HepG2 (cell line): ENCODE measurements around the gene PARP3. TPM values are rescaled to one million over a fixed set of nuclear protein-coding genes. Genes with fewer than 3 reads are reported as not detected.

Experiments
- ARNT2 ChIP-seq: sonication (generic); formaldehyde crosslinking; IDR thresholded peaks from 2 replicates; pipeline ENCODE4 v1.8.0; 2022; ENCODE audit warnings: mild to moderate bottlenecking, low read depth, missing genetic modification reagents, moderate library complexity
- ATF7 ChIP-seq, 2 experiments: fragments of 450-650 bp in 1 of 2; sonication (generic) in 1 of 2; formaldehyde crosslinking in 1 of 2; IDR thresholded peaks; 2 replicates each; pipeline versions ENCODE4 v1.4.0 to v1.6.1; 2016 to 2020; ENCODE audit warnings: antibody characterized with exemption in 1 of 2, mild to moderate bottlenecking in 1 of 2, missing genetic modification reagents in 1 of 2
- ETV6 ChIP-seq: sonication (generic); formaldehyde crosslinking; conservative IDR thresholded peaks from 2 replicates; pipeline ENCODE4 v1.4.0; 2020; ENCODE audit warnings: missing genetic modification reagents
- FLYWCH1 ChIP-seq: sonication (generic); formaldehyde crosslinking; IDR thresholded peaks from 2 replicates; pipeline ENCODE4 v1.8.1; 2023; ENCODE audit warnings: mild to moderate bottlenecking, missing genetic modification reagents
- IKZF4 ChIP-seq: sonication (generic); formaldehyde crosslinking; IDR thresholded peaks from 2 replicates; pipeline ENCODE4 v1.5.1; 2020; ENCODE audit warnings: borderline replicate concordance, mild to moderate bottlenecking, low read depth, missing genetic modification reagents; ENCODE audit errors: not compliant biosample characterization
- NKX3-1 ChIP-seq: sonication (generic); formaldehyde crosslinking; IDR thresholded peaks from 2 replicates; pipeline ENCODE4 v1.5.0; 2020; ENCODE audit warnings: missing genetic modification reagents
- NR2F1 ChIP-seq, 2 experiments: fragments of 450-650 bp in 1 of 2; formaldehyde crosslinking in 1 of 2; IDR thresholded peaks; 2 replicates each; pipeline versions ENCODE4 v1.5.0 to v1.6.1; 2016 to 2020; ENCODE audit warnings: mild to moderate bottlenecking in 1 of 2, missing compliant biosample characterization in 1 of 2, missing genetic modification reagents in 1 of 2, moderate library complexity in 1 of 2
- POLR2G ChIP-seq: fragments of 200-400 bp; formaldehyde crosslinking; IDR thresholded peaks from 2 replicates; pipeline ENCODE4 v1.6.1; 2018; ENCODE audit warnings: mild to moderate bottlenecking, low read depth, low read length, moderate library complexity
- SAFB2 ChIP-seq: sonication (generic); formaldehyde crosslinking; IDR thresholded peaks from 2 replicates; pipeline ENCODE4 v1.5.1; 2020; ENCODE audit warnings: missing genetic modification reagents, low read depth, mild to moderate bottlenecking, borderline replicate concordance
- SALL2 ChIP-seq: sonication (generic); formaldehyde crosslinking; IDR thresholded peaks from 2 replicates; pipeline ENCODE4 v1.8.1; 2023; ENCODE audit warnings: mild to moderate bottlenecking, missing genetic modification reagents, inconsistent platforms
- SPEN ChIP-seq: sonication (generic); formaldehyde crosslinking; IDR thresholded peaks from 2 replicates; pipeline ENCODE4 v1.5.1; 2020; ENCODE audit warnings: low read depth, mild to moderate bottlenecking, missing genetic modification reagents
- TARDBP ChIP-seq: sonication (generic); formaldehyde crosslinking; IDR thresholded peaks from 2 replicates; pipeline ENCODE4 v1.8.0; 2022; ENCODE audit warnings: mild to moderate bottlenecking, missing genetic modification reagents
- ZIK1 ChIP-seq: sonication (generic); formaldehyde crosslinking; IDR thresholded peaks from 2 replicates; pipeline ENCODE4 v1.5.0; 2020; ENCODE audit warnings: mild to moderate bottlenecking, low read depth, missing genetic modification reagents, borderline replicate concordance
- ZNF225 ChIP-seq: sonication (generic); formaldehyde crosslinking; IDR thresholded peaks from 2 replicates; pipeline ENCODE4 v1.4.0; 2020; ENCODE audit warnings: mild to moderate bottlenecking, missing genetic modification reagents
- ZNF34 ChIP-seq: sonication (generic); formaldehyde crosslinking; IDR thresholded peaks from 2 replicates; pipeline ENCODE4 v1.4.0; 2020; ENCODE audit warnings: mild to moderate bottlenecking, missing genetic modification reagents, borderline replicate concordance
- ZNF430 ChIP-seq: sonication (generic); formaldehyde crosslinking; IDR thresholded peaks from 2 replicates; pipeline ENCODE4 v1.9.0; 2021; ENCODE audit warnings: mild to moderate bottlenecking, missing genetic modification reagents
- ZNF446 ChIP-seq: sonication (generic); formaldehyde crosslinking; IDR thresholded peaks from 2 replicates; pipeline ENCODE4 v1.5.0; 2020; ENCODE audit warnings: mild to moderate bottlenecking, missing genetic modification reagents
- ZNF605 ChIP-seq: sonication (generic); formaldehyde crosslinking; IDR thresholded peaks from 2 replicates; pipeline ENCODE4 v1.8.0; 2022; ENCODE audit warnings: mild to moderate bottlenecking, missing genetic modification reagents
- polyA plus RNA-seq, 8 experiments: library from polyadenylated mRNA; depleted of rRNA in 3 of 8; stranded (reverse) in 7 of 8; unstranded in 1 of 8; fragments of >200 nt; fragmentation: Illumina TruSeq in 4 of 8; extraction: Trizol in 4 of 8; gene quantifications; 2 replicates each; pipeline versions ENCODE4 v1.2.1 to v1.2.3, GENCODE V29; 2011 to 2016; ENCODE audit warnings: low read depth in 4 of 8, missing spikeins in 1 of 8, mixed read lengths in 1 of 8; ENCODE audit not compliant: insufficient read depth in 1 of 8
- total RNA-seq, 5 experiments: library from RNA; depleted of rRNA; stranded (reverse); fragments of >200 nt; fragmentation: Illumina TruSeq; extraction: Trizol; gene quantifications; 2 replicates each; pipeline ENCODE4 v1.2.3, GENCODE V29; 2016; ENCODE audit warnings: low read depth in 1 of 5
- TF ChIP-seq, protein P1 (sequence below): sonication (generic); formaldehyde crosslinking; IDR thresholded peaks from 2 replicates; pipeline ENCODE4 v1.5.0; 2020; ENCODE audit warnings: mild to moderate bottlenecking, missing genetic modification reagents, borderline replicate concordance
- TF ChIP-seq, protein P2 (sequence below): sonication (generic); formaldehyde crosslinking; IDR thresholded peaks from 2 replicates; pipeline ENCODE4 v1.4.0; 2020; ENCODE audit warnings: missing genetic modification reagents, borderline replicate concordance
- TF ChIP-seq, protein P3 (sequence below): IDR thresholded peaks from 2 replicates; pipeline ENCODE4 v1.6.1; 2012; ENCODE audit warnings: low read depth, low read length, improper control_type of control experiment

PARP3 gene
- total and polyA plus RNA-seq, 2 of the 13 experiments (the other 11 are each of a cell fraction or from before 2014, with no cell fraction given), result 11.2 to 21.5 TPM

DNA sequence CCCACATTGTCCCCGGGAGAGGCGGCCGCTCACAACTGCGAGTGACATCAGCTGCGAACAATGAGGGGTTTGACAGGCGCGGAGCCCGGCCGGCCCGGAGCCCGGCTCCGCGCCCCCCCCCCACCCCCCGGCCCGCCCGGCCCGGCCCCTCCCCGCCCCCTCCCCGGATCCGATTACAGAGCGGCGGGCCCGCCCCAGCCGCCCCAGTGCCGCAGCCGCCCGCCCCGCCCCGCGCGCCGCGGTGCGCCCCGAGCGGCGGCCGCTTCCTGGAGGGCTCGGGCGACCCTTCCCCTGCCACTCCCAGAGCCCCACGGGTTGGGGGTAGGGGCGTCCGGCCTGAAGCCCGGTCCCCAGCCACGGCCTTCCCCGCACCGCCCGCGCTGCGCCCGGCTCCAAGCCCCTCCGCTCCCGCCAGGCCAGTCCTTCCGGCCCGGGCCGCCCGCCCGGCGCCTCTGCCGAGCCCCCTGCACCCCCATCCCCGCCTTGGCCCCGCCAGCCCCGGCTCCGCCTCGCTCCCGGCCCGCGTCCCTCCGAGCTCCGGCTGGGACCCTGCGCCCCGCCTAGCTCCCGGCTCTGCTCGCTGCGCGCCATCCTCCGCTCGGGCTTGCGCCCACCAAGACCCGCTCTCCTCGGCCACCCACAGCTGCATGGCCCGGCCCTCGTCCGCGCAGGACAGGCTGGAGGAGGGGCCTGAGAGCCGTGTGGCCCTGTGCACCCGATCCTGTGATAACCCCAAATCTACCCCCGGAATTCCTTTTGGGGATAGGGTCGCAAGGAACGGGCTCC, 25.4 kb downstream of the PARP3 start, which contains the start of gene PCBP4 (continued):
- TF ChIP-seq ZIK1 (CRISPR knock-in tag) (0 out of 2 replicates have a peak, but pooled peaks have one; percentile 5), ZNF430 (CRISPR knock-in tag) (peak; percentile 45; the same call in 1 of the 2 replicates), NR2F1 (CRISPR knock-in tag; IDR thresholded peaks at IDR 0.05) (no peak), ZNF34 (CRISPR knock-in tag) (peak; percentile 37; the same call in 1 of the 2 replicates), SPEN (CRISPR knock-in tag) (peak; percentile 18; the same call in 1 of the 2 replicates), SAFB2 (CRISPR knock-in tag) (0 out of 2 replicates have a peak, but pooled peaks have one; percentile 30), POLR2G (peak; percentile 80), ETV6 (peak; percentile 33; the same call in 1 of the 2 replicates), ARNT2 (CRISPR knock-in tag) (peak; percentile 43; the same call in 1 of the 2 replicates), IKZF4 (CRISPR knock-in tag) (peak; percentile 64), FLYWCH1 (CRISPR knock-in tag) (no peak), ATF7 (IDR thresholded peaks at IDR 0.05) (no peak), ATF7 (CRISPR knock-in tag; IDR thresholded peaks at IDR 0.05) (no peak), ZNF446 (peak; percentile 64; the same call in 1 of the 2 replicates), ZNF605 (CRISPR knock-in tag) (no peak), NKX3-1 (CRISPR knock-in tag) (no peak), TARDBP (CRISPR knock-in tag) (no peak; the same call in 1 of the 2 replicates), SALL2 (CRISPR knock-in tag) (peak; percentile 31; the same call in 1 of the 2 replicates), ZNF225 (CRISPR knock-in tag) (0 out of 2 replicates have a peak, but pooled peaks have one; percentile 56)
- TF ChIP-seq, protein P1, sequence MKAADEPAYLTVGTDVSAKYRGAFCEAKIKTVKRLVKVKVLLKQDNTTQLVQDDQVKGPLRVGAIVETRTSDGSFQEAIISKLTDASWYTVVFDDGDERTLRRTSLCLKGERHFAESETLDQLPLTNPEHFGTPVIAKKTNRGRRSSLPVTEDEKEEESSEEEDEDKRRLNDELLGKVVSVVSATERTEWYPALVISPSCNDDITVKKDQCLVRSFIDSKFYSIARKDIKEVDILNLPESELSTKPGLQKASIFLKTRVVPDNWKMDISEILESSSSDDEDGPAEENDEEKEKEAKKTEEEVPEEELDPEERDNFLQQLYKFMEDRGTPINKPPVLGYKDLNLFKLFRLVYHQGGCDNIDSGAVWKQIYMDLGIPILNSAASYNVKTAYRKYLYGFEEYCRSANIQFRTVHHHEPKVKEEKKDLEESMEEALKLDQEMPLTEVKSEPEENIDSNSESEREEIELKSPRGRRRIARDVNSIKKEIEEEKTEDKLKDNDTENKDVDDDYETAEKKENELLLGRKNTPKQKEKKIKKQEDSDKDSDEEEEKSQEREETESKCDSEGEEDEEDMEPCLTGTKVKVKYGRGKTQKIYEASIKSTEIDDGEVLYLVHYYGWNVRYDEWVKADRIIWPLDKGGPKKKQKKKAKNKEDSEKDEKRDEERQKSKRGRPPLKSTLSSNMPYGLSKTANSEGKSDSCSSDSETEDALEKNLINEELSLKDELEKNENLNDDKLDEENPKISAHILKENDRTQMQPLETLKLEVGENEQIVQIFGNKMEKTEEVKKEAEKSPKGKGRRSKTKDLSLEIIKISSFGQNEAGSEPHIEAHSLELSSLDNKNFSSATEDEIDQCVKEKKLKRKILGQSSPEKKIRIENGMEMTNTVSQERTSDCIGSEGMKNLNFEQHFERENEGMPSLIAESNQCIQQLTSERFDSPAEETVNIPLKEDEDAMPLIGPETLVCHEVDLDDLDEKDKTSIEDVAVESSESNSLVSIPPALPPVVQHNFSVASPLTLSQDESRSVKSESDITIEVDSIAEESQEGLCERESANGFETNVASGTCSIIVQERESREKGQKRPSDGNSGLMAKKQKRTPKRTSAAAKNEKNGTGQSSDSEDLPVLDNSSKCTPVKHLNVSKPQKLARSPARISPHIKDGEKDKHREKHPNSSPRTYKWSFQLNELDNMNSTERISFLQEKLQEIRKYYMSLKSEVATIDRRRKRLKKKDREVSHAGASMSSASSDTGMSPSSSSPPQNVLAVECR (CRISPR knock-in tag), result 0 out of 2 replicates have a peak, but pooled peaks have one; percentile 27
- TF ChIP-seq, protein P2, sequence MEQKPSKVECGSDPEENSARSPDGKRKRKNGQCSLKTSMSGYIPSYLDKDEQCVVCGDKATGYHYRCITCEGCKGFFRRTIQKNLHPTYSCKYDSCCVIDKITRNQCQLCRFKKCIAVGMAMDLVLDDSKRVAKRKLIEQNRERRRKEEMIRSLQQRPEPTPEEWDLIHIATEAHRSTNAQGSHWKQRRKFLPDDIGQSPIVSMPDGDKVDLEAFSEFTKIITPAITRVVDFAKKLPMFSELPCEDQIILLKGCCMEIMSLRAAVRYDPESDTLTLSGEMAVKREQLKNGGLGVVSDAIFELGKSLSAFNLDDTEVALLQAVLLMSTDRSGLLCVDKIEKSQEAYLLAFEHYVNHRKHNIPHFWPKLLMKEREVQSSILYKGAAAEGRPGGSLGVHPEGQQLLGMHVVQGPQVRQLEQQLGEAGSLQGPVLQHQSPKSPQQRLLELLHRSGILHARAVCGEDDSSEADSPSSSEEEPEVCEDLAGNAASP, result no peak
- TF ChIP-seq, protein P3, sequence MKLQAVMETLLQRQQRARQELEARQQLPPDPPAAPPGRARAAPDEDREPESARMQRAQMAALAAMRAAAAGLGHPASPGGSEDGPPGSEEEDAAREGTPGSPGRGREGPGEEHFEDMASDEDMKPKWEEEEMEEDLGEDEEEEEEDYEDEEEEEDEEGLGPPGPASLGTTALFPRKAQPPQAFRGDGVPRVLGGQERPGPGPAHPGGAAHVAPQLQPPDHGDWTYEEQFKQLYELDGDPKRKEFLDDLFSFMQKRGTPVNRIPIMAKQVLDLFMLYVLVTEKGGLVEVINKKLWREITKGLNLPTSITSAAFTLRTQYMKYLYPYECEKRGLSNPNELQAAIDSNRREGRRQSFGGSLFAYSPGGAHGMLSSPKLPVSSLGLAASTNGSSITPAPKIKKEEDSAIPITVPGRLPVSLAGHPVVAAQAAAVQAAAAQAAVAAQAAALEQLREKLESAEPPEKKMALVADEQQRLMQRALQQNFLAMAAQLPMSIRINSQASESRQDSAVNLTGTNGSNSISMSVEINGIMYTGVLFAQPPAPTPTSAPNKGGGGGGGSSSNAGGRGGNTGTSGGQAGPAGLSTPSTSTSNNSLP, result no peak
